Type B pancreatic cell (in vitro differentiated cells): ENCODE measurements around the gene RNF121. TPM values are rescaled to one million over a fixed set of nuclear protein-coding genes. Genes with fewer than 3 reads are reported as not detected.
A peak's percentile ranks its signal among the peaks of the same experiment; 100 is the strongest.

ENCODE experiments used
- DNase-seq: peaks from one replicate; pipeline ENCODE4 v3.0.0; 2021; ENCODE audit warnings: mixed read lengths; ENCODE audit not compliant: unreplicated experiment; ENCODE audit errors: extremely low spot score
- H3K27ac Mint-ChIP-seq: 2 replicates; pipeline ENCODE4 v1.8.0; 2021; ENCODE audit warnings: mild to moderate bottlenecking, mixed read lengths
- H3K27me3 Mint-ChIP-seq: 2 replicates; pipeline ENCODE4 v1.8.0; 2021; ENCODE audit warnings: mixed read lengths
- H3K36me3 Mint-ChIP-seq: 2 replicates; pipeline ENCODE4 v1.8.0; 2021; ENCODE audit warnings: mixed read lengths
- H3K4me1 Mint-ChIP-seq: one replicate; pipeline ENCODE4 v1.8.0; 2021; ENCODE audit warnings: mixed read lengths; ENCODE audit not compliant: unreplicated experiment
- H3K4me3 Mint-ChIP-seq: 2 replicates; pipeline ENCODE4 v1.8.0; 2021; ENCODE audit warnings: mild to moderate bottlenecking, mixed read lengths
- H3K9me3 Mint-ChIP-seq: 2 replicates; pipeline ENCODE4 v1.8.0; 2021; ENCODE audit warnings: mixed read lengths
- CTCF ChIP-seq: fragments of 200-600 bp; sonication (generic); conservative IDR thresholded peaks from 2 replicates; pipeline ENCODE4 v1.5.0; 2021; ENCODE audit warnings: antibody characterized with exemption, mild to moderate bottlenecking
- total RNA-seq: library from RNA; stranded (reverse); gene quantifications from 2 replicates; pipeline ENCODE4 v1.2.1, GENCODE V29; 2021; ENCODE audit warnings: low replicate concordance

Gene RNF121
- total RNA-seq, 1 donor from 2014 or later: 49.7 TPM

GRCh38 chr11:72009156-72009555, 80.3 kb downstream of the RNF121 start:
- Mint-ChIP-seq H3K4me3 (no peak overlapping the region), H3K4me1 (no peaks in the 10 kb centered on the region), H3K36me3 (peaks cover 13% of the 10 kb centered on the region), H3K27me3 (no peaks in the 10 kb centered on the region), H3K9me3 (no peaks in the 10 kb centered on the region), H3K27ac (peak overlapping the region; percentile 11)
- no peak for TF ChIP-seq CTCF
- DNase-seq: no peak

- Mint-ChIP-seq H3K9me3 (no peaks in the 10 kb centered on the region), H3K27me3 (no peaks in the 10 kb centered on the region), H3K4me1 (no peaks in the 10 kb centered on the region), H3K36me3 (peaks cover 20% of the 10 kb centered on the region), H3K4me3 (no peak overlapping the region), H3K27ac (no peak overlapping the region)
- DNase-seq: no peak
- TF ChIP-seq CTCF: no peak
These were observed 81.8 kb downstream of the RNF121 start for GRCh38 chr11:72010529-72011233.

- no peaks in the 10 kb centered on the region for H3K9me3 Mint-ChIP-seq
- DNase-seq: no peak
- H3K4me1 Mint-ChIP-seq: no peaks in the 10 kb centered on the region
- H3K27me3 Mint-ChIP-seq: no peaks in the 10 kb centered on the region
- peaks cover 25% of the 10 kb centered on the region for H3K36me3 Mint-ChIP-seq
- no peak overlapping the region for H3K27ac Mint-ChIP-seq
- no peak for TF ChIP-seq CTCF
- H3K4me3 Mint-ChIP-seq: no peak overlapping the region
These were observed 83.3 kb downstream of the RNF121 start for GRCh38 chr11:72012091-72012630.

GRCh38 chr11:72012897-72013721, 84.3 kb downstream of the RNF121 start:
- no peak for DNase-seq
- TF ChIP-seq CTCF: no peak
- H3K4me3 Mint-ChIP-seq: no peak overlapping the region
- H3K9me3 Mint-ChIP-seq: no peaks in the 10 kb centered on the region
- no peak overlapping the region for H3K27ac Mint-ChIP-seq
- no peaks in the 10 kb centered on the region for H3K4me1 Mint-ChIP-seq
- no peaks in the 10 kb centered on the region for H3K27me3 Mint-ChIP-seq
- peaks cover 26% of the 10 kb centered on the region for H3K36me3 Mint-ChIP-seq

GRCh38 chr11:72013765-72014711, 85.2 kb downstream of the RNF121 start:
- Mint-ChIP-seq H3K36me3 (peaks cover 21% of the 10 kb centered on the region), H3K27ac (no peak overlapping the region)

More at GRCh38 chr11:72013765-72014711, 85.2 kb downstream of the RNF121 start:
- Mint-ChIP-seq H3K4me3 (no peak overlapping the region), H3K4me1 (no peaks in the 10 kb centered on the region), H3K9me3 (no peaks in the 10 kb centered on the region), H3K27me3 (no peaks in the 10 kb centered on the region)
- no peak for TF ChIP-seq CTCF
- no peak for DNase-seq
